DMS114 treated with DMSO at 0.1 percent for 48 hours (cell line): Measurements from ENCODE around the gene CT45A7.
"Not testable (repeated sequence)": the region's sequence is repeated elsewhere in the genome, so short reads cannot be mapped to it uniquely, and the experiment has no call there.

Source experiments
- DNase-seq: peaks from one replicate; lab custom pipeline; 2025; ENCODE audit not compliant: unreplicated experiment; lab: John Stamatoyannopoulos, UW

CT45A7 gene

DNA sequence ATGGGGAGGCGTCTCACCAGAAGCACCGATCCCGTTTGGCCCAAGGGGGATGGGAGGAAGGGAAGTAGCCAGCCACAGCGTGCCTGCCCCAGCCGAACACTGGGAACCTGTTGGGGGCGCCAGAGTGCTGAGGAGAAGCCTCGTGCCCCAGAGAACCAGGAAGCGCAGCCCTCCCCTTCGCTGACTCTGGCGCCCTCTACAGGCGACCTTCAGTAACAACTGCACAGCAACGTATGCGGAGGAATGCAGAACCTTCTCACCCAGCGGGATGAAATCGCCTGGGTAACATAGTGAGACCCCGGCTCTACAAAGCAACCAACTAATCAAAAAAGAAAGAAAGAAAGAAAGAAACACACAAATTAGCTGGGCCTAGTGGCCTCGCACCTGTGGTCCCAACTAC lies at the start of gene CT45A7:
Gene CT45A7, minus strand, starts transcription at position 101 of the 400 bp plus-strand sequence. CDS start 3,747 bp downstream, outside the sequence.
- DNase-seq: not testable (repeated sequence)

- DNase-seq: not testable (repeated sequence)
Measured at GRCh38 chrX:135882741-135883140, 45.7 kb upstream of the CT45A7 start.

DNA sequence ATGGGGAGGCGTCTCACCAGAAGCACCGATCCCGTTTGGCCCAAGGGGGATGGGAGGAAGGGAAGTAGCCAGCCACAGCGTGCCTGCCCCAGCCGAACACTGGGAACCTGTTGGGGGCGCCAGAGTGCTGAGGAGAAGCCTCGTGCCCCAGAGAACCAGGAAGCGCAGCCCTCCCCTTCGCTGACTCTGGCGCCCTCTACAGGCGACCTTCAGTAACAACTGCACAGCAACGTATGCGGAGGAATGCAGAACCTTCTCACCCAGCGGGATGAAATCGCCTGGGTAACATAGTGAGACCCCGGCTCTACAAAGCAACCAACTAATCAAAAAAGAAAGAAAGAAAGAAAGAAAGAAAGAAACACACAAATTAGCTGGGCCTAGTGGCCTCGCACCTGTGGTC lies 34.6 kb upstream of the CT45A7 start, which contains the start of gene CT45A9:
Gene CT45A9, minus strand, starts transcription at position 101 of the 400 bp plus-strand sequence. CDS start 3,751 bp downstream, outside the sequence.
- not testable (repeated sequence) for DNase-seq

- not testable (repeated sequence) for DNase-seq
Measured at GRCh38 chrX:135854438-135854837, 17.4 kb upstream of the CT45A7 start, which contains the start of gene CT45A8. CT45A8 (minus strand) TSS chrX:135854538; CDS start chrX:135850783, 3,755 bp downstream.

- not testable (repeated sequence) for DNase-seq
Measured at GRCh38 chrX:135819912-135820311, 17.2 kb downstream of the CT45A7 start, which contains the start of gene CT45A2. CT45A2 (minus strand) TSS chrX:135820012; CDS start chrX:135816265, 3,747 bp downstream.

GRCh38 chrX:135802687-135803086 lies 34.4 kb downstream of the CT45A7 start, which contains the start of gene CT45A6:
CT45A6 (minus strand) TSS chrX:135802787; CDS start chrX:135798993, 3,794 bp downstream.
- DNase-seq: not testable (repeated sequence)

DNA sequence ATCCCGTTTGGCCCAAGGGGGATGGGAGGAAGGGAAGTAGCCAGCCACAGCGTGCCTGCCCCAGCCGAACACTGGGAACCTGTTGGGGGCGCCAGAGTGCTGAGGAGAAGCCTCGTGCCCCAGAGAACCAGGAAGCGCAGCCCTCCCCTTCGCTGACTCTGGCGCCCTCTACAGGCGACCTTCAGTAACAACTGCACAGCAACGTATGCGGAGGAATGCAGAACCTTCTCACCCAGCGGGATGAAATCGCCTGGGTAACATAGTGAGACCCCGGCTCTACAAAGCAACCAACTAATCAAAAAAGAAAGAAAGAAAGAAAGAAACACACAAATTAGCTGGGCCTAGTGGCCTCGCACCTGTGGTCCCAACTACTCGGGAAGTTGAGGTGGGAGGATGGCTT lies 51.7 kb downstream of the CT45A7 start, which contains the start of gene CT45A5:
Gene CT45A5, minus strand, starts transcription at position 101 of the 400 bp plus-strand sequence. CDS start 3,774 bp downstream, outside the sequence.
- not testable (repeated sequence) for DNase-seq
